ENCODE measurements around the gene CAMKMT.
A peak's percentile ranks its signal among the peaks of the same experiment; 100 is the strongest.

Gene CAMKMT

DNA sequence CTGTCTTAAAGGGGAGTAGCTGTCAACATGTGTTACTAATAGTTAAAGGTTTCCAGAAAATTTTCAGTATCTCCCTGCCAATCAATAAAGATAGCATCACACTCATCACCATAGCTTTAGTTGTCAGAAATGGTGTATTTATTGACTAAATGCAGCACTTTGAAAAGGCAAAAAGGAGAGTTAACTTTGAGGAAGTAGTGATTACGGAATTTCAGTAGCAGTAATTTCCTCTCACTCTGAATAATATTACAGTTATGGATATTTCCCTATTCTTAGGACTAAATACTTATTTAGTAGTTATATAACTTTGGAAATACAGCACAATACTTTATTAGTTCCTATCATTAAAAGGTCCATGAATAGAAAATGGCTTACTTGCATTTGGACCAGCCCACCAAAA, 250.5 kb downstream of the CAMKMT start:
- H3K4me3 ChIP-seq (ENCODE audit: low read depth, low read length), result no peak overlapping the region
- DNase-seq (ENCODE audit: low read depth), result no peak
- TF ChIP-seq, protein P1, sequence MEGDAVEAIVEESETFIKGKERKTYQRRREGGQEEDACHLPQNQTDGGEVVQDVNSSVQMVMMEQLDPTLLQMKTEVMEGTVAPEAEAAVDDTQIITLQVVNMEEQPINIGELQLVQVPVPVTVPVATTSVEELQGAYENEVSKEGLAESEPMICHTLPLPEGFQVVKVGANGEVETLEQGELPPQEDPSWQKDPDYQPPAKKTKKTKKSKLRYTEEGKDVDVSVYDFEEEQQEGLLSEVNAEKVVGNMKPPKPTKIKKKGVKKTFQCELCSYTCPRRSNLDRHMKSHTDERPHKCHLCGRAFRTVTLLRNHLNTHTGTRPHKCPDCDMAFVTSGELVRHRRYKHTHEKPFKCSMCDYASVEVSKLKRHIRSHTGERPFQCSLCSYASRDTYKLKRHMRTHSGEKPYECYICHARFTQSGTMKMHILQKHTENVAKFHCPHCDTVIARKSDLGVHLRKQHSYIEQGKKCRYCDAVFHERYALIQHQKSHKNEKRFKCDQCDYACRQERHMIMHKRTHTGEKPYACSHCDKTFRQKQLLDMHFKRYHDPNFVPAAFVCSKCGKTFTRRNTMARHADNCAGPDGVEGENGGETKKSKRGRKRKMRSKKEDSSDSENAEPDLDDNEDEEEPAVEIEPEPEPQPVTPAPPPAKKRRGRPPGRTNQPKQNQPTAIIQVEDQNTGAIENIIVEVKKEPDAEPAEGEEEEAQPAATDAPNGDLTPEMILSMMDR (IDR thresholded peaks at IDR 0.05; ENCODE audit: low read depth, low read length, missing control alignments), result no peak

DNA sequence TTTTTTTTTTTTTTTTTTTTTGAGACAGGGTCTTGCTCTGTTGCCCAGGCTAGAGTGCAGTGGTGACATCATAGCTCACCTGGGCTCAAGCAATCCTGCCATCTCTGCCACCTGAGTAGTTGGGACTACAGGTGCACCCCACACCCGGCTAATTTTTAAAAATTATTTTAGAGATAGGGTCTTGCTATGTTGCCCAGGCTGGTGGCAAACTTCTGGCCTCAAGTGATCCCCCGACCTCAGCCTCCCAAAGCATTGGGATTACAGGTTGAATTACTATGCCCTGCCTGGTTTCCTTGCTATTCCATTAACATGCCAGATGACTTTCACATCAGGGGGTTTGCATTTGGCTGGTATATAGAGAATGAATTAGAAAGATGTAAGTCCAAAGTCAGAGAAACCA, 253.2 kb downstream of the CAMKMT start:
- TF ChIP-seq, protein P1 (IDR thresholded peaks at IDR 0.05; ENCODE audit: low read depth, low read length, missing control alignments), result no peak
- DNase-seq (ENCODE audit: low read depth), result no peak
- H3K4me3 ChIP-seq (ENCODE audit: low read depth, low read length), result no peak overlapping the region

DNA sequence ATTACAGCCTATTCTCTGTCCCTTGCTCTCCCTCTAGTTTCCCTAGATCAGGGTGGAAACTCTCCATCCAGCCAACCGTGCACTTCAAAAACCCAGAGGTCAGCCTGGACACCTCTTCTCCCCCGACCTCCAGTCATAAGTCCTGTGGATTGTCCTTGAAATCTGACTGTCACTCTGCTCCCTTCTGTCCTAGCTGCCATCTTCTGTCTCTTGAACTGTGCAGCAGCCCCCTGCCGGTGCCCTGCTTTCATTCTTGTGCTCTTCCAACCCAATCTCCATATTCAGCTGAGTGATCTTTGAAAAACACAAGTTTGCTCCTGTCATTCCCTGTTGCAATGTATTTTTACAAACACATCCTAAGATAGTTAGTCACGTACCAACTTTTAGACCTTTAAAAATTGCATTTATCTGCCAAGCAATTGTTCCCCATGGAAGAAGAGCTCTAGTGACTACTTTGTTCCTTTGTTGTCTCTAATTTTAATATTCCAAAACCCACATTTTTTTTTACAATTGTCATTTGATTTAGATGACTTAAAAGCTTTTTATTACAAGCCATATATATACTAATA, 254.3 kb downstream of the CAMKMT start:
- TF ChIP-seq, protein P1 (IDR thresholded peaks at IDR 0.05; ENCODE audit: low read depth, low read length, missing control alignments), result no peak
- no peak for DNase-seq (ENCODE audit: low read depth)
- H3K4me3 ChIP-seq (ENCODE audit: low read depth, low read length), result no peak overlapping the region

DNA sequence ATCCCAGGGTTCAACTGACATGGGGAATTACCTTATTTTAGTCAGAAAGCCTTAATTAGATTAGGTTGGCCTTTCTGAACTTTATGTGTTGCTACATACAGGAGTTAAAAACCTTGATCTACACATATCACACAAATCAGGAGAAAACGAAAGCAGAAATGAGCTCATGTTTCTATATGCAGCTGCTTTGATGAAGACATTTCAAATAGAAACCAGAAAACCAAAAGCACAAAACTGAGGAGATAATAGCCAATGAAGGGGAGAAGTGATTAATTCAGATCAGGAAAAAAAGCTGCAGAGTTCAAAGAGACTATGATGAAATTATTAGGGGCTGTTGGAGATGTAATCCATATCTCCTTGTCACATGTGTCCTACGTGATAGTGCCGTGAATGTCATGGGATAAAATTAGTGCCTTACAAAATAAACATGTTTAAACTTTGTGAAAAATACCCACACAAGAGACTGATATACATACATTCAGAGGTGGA, 255.0 kb downstream of the CAMKMT start:
- TF ChIP-seq, protein P1 (IDR thresholded peaks at IDR 0.05; ENCODE audit: low read depth, low read length, missing control alignments), result no peak
- peak; percentile 30 for DNase-seq (ENCODE audit: low read depth)
- H3K4me3 ChIP-seq (ENCODE audit: low read depth, low read length), result no peak overlapping the region; the same call in 1 of the 2 replicates

DNA sequence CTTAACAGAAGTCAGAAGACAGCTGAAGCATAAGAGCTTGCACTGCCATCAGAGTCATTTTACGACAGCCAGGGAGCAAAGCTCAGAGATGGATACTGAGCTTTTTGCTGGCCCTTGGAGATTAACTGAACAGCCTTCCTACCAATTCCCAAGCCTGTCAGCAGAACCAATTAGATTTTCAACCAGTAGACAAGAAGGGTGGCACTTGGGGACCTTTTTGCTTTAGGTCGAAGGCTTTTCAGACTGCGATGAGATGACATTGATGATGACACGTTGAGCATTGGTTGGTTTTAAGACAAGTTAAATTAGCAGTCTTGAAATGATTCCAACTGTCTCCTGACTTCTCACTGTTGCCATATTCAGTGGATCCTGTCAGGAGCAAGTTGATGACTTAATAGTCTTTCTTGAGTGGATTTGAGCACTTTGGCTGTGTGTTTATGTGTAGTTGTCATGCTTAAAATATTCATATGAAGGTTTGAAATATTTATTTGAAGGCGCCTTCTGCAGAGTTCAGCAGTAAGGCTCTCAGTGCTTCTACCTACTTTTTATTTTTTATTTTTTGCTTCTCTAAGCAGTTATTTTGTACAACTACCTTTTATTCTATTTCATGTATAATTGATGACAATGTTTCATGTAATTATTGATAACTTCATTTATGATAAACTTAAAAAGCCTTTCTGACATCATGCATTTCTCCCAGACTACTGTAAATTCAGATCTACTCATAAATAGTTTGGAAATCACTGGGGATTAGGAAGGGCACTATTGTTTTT, 256.7 kb downstream of the CAMKMT start:
- H3K4me3 ChIP-seq (ENCODE audit: low read depth, low read length), result no peak overlapping the region

DNA sequence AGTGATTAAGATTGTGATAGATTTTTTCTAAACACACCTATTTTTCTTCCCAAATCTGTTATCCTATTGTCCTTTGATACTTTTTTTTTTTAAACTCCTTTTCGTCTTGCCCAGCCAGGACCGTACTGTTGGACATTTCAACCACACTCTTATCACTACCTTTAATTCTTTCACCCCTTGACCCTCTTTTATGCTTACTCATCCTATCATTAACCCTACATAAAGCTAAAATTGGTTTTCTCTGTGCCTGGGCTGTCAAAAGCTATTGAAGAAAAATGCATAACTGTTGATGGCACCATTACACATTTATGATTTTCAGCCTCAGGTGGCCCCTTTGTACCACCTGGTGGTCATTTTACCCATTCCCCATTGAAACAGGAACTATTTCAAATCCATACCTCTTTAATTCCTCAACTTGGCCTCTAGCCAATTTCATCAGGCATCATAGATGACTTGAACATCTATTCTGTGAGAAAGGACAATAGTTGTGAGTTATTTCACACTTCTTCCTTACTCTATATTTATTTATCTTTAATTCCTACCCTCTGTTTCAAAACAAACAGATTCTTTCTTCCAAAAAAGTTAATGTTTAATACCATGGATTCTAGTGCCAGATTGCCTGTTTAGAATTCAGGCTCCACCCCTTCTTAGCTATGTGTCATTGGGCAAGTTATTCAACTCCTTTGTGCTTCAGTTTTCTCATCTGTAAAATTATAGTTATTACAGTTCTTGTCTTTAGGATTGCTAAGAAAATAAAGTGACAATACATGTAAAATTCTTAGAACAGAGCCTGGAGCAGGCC, 258.6 kb downstream of the CAMKMT start:
- no peak overlapping the region for H3K4me3 ChIP-seq (ENCODE audit: low read depth, low read length)
- DNase-seq (ENCODE audit: low read depth), result no peak
- TF ChIP-seq, protein P1 (IDR thresholded peaks at IDR 0.05; ENCODE audit: low read depth, low read length, missing control alignments), result no peak

More for the DNA sequence above, 256.7 kb downstream of the CAMKMT start:
- no peak for DNase-seq (ENCODE audit: low read depth)
- TF ChIP-seq, protein P1 (IDR thresholded peaks at IDR 0.05; ENCODE audit: low read depth, low read length, missing control alignments), result no peak

Data from GM12864 (cell line).